Keratinocyte (primary cell): ENCODE results near the gene NLRP1. TPM values are rescaled to one million over a fixed set of nuclear protein-coding genes. Genes with fewer than 3 reads are reported as not detected.

ENCODE experiments used
- DNase-seq: peaks from one replicate; pipeline ENCODE4 v3.0.0-alpha.2; 2011; ENCODE audit warnings: low read depth, missing footprints, low spot score
- FAIRE-seq: peaks from 2 replicates; lab custom pipeline; 2011; peaks lifted over from hg19 to GRCh38; lab: Jason Lieb, UNC
- H2AFZ ChIP-seq: 2 replicates; pipeline ENCODE4 v1.6.0; 2012; ENCODE audit warnings: low read length, control low read depth, inconsistent platforms; ENCODE audit not compliant: control insufficient read depth
- H3K27ac ChIP-seq: 2 replicates; pipeline ENCODE4 v1.5.1; 2011; ENCODE audit warnings: low read length; ENCODE audit not compliant: control insufficient read depth, insufficient read depth
- H3K27me3 ChIP-seq: 3 replicates; pipeline ENCODE4 v1.6.0; 2011; ENCODE audit warnings: low read length; ENCODE audit not compliant: control insufficient read depth, insufficient read depth; ENCODE audit errors: extremely low read depth
- H3K36me3 ChIP-seq, 2 experiments: 2 replicates in 1 of 2; 3 replicates in 1 of 2; pipeline ENCODE4 v1.5.1; 2011; ENCODE audit warnings: low read length in 2 of 2, mild to moderate bottlenecking in 1 of 2; ENCODE audit not compliant: control insufficient read depth in 2 of 2, insufficient read depth in 2 of 2; ENCODE audit errors: extremely low read depth in 1 of 2
- H3K4me1 ChIP-seq: 3 replicates; pipeline ENCODE4 v1.5.1; 2011; ENCODE audit warnings: low read length; ENCODE audit not compliant: control insufficient read depth, insufficient read depth; ENCODE audit errors: extremely low read depth
- H3K4me2 ChIP-seq: 3 replicates; pipeline ENCODE4 v1.6.0; 2011; ENCODE audit warnings: low read depth, low read length; ENCODE audit not compliant: control insufficient read depth, insufficient read depth; ENCODE audit errors: extremely low read depth
- H3K4me3 ChIP-seq, 3 experiments: fragments of 200-600 bp in 1 of 3; sonication (generic) in 1 of 3; 2 replicates in 2 of 3; 3 replicates in 1 of 3; pipeline ENCODE4 v1.5.1; 2011 to 2016; ENCODE audit warnings: low read length in 3 of 3, mild to moderate bottlenecking in 3 of 3, control low read depth in 2 of 3, inconsistent platforms in 1 of 3, low read depth in 1 of 3, mixed read lengths in 1 of 3, mixed run types in 1 of 3, moderate library complexity in 1 of 3; ENCODE audit not compliant: control insufficient read depth in 2 of 3, insufficient read depth in 2 of 3; ENCODE audit errors: extremely low read depth in 1 of 3
- H3K79me2 ChIP-seq: 2 replicates; pipeline ENCODE4 v1.6.0; 2012; ENCODE audit warnings: low read length; ENCODE audit not compliant: control insufficient read depth, insufficient read depth
- H3K9ac ChIP-seq: 3 replicates; pipeline ENCODE4 v1.6.0; 2011; ENCODE audit warnings: low read length; ENCODE audit not compliant: control insufficient read depth, insufficient read depth; ENCODE audit errors: extremely low read depth
- H3K9me1 ChIP-seq: 3 replicates; pipeline ENCODE4 v1.6.0; 2011; ENCODE audit warnings: low read length; ENCODE audit not compliant: control insufficient read depth, insufficient read depth; ENCODE audit errors: extremely low read depth
- H3K9me3 ChIP-seq: 2 replicates; pipeline ENCODE4 v1.5.1; 2012; ENCODE audit warnings: low read depth, low read length; ENCODE audit not compliant: control insufficient read depth
- H4K20me1 ChIP-seq: 3 replicates; pipeline ENCODE4 v1.6.0; 2011; ENCODE audit warnings: low read length; ENCODE audit not compliant: control insufficient read depth, insufficient read depth; ENCODE audit errors: extremely low read depth
- CTCF ChIP-seq, 3 experiments: IDR thresholded peaks in 1 of 3; conservative IDR thresholded peaks in 1 of 3; optimal IDR thresholded peaks in 1 of 3; 2 replicates in 2 of 3; 3 replicates in 1 of 3; pipeline versions ENCODE3 to v1.5.1; 2011; ENCODE audit warnings: low read length in 3 of 3, mild to moderate bottlenecking in 3 of 3, moderate library complexity in 2 of 3, control low read depth in 1 of 3, inconsistent platforms in 1 of 3; ENCODE audit not compliant: insufficient read depth in 2 of 3; ENCODE audit errors: extremely low read depth in 1 of 3
- EZH2 ChIP-seq: IDR thresholded peaks from one replicate; pipeline ENCODE4 v1.6.1; 2012; ENCODE audit warnings: inconsistent platforms, mild to moderate bottlenecking, low read length, moderate library complexity
- dilution Hi-C: fragments of 300-500 bp; cut with MboI; formaldehyde crosslinking; loops from one replicate; pipeline ENCODE4 v1.7.0; 2020; ENCODE audit warnings: low sequenced_read_pairs; ENCODE audit not compliant: extremely low pct_ligation_motif_present
- polyA plus RNA-seq, 5 experiments: library from polyadenylated mRNA; depleted of rRNA in 3 of 5; stranded (reverse) in 3 of 5; stranded (forward) in 1 of 5; unstranded in 1 of 5; fragments of >200 nt; gene quantifications; 1 replicate in 1 of 5; 2 replicates in 3 of 5; 3 replicates in 1 of 5; pipeline versions ENCODE4 v1.2.1 to v1.2.3, GENCODE V29; 2011 to 2012; ENCODE audit warnings: missing spikeins in 2 of 5, low read depth in 1 of 5, low replicate concordance in 1 of 5

NLRP1 gene
- polyA plus RNA-seq, 1 donor (not counting 4 experiments of a cell fraction or from before 2014, with no cell fraction given) = 20.1 TPM

GRCh38 chr17:5561736-5562571, 22.4 kb downstream of the NLRP1 start:
- peaks cover 16 to 26% of the 10 kb centered on the region in 2 experiments for H3K36me3 ChIP-seq
- H3K9ac ChIP-seq = no peak overlapping the region
- H2AFZ ChIP-seq = no peak overlapping the region
- no peak overlapping the region for H3K4me3 ChIP-seq
- FAIRE-seq (no peak), DNase-seq (no peak)
- no peak overlapping the region for H3K4me2 ChIP-seq
- peaks cover 11% of the 10 kb centered on the region for H3K4me1 ChIP-seq
- no peaks in the 10 kb centered on the region for H4K20me1 ChIP-seq
- H3K79me2 ChIP-seq = peaks cover 3% of the 10 kb centered on the region
- H3K27ac ChIP-seq = no peak overlapping the region
- no peaks in the 10 kb centered on the region for H3K9me3 ChIP-seq
- H3K27me3 ChIP-seq = no peaks in the 10 kb centered on the region
- TF ChIP-seq CTCF (optimal IDR thresholded peaks at IDR 0.05 in 1 of 3, IDR thresholded peaks at IDR 0.05 in 1 of 3, conservative IDR thresholded peaks at IDR 0.05 in 1 of 3; ENCODE audit: extremely low read depth in 1 of 3, insufficient read depth in 2 of 3, low read length in 3 of 3) = no peak
- no peak for TF ChIP-seq EZH2
- dilution Hi-C loops = no loop called here
- peaks cover 3% of the 10 kb centered on the region for H3K9me1 ChIP-seq

- Histone ChIP-seq H3K27ac (no peak overlapping the region), H3K4me3 (no peak overlapping the region), H3K9me3 (no peaks in the 10 kb centered on the region), H3K4me2 (no peak overlapping the region), H3K79me2 (peaks cover 4% of the 10 kb centered on the region), H3K27me3 (no peaks in the 10 kb centered on the region), H3K36me3 (peaks cover 16 to 27% of the 10 kb centered on the region in 2 experiments), H3K9ac (no peak overlapping the region), H2AFZ (no peak overlapping the region), H3K4me1 (peaks cover 9% of the 10 kb centered on the region), H3K9me1 (peaks cover 3% of the 10 kb centered on the region), H4K20me1 (no peaks in the 10 kb centered on the region)
- dilution Hi-C loops = no loop called here
- DNase-seq (no peak), FAIRE-seq (no peak)
- TF ChIP-seq EZH2 = no peak
- no peak for TF ChIP-seq CTCF (optimal IDR thresholded peaks at IDR 0.05 in 1 of 3, IDR thresholded peaks at IDR 0.05 in 1 of 3, conservative IDR thresholded peaks at IDR 0.05 in 1 of 3; ENCODE audit: extremely low read depth in 1 of 3, insufficient read depth in 2 of 3, low read length in 3 of 3)
Measured at GRCh38 chr17:5560361-5560988, 23.8 kb downstream of the NLRP1 start.
